ENCODE measurements around the gene COL16A1.

DNA sequence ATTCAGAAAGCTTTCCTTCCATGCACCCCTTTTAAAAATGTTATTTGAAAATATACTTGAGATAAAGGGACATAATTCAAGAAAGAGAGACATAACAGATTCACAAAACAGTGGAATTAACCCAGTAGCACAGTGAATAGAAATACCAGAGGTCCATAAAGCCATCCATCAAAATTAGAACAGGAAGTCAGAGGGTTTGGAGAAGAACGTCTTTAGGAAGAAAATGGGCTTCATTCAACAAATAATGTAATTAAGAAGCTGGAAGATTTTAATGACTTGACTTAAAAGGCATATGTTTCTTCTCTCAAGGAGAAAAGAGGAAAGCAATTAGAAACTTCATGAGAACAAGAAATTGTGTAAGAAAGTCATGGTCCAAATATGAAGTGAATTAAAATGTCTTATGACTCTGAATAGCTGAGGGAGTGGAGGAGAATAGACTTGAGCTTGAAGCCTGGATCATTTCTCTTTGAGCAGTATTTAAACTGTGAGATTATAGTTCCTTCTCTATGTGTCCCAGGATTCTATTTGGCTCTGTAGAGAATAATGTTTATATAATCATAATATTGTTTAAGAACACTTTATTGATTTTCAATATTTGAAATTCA is 94.2 kb downstream of the COL16A1 start:
- TF ChIP-seq MLLT10 (CRISPR knock-in tag; IDR thresholded peaks at IDR 0.05), result no peak
- TF ChIP-seq, protein P1, sequence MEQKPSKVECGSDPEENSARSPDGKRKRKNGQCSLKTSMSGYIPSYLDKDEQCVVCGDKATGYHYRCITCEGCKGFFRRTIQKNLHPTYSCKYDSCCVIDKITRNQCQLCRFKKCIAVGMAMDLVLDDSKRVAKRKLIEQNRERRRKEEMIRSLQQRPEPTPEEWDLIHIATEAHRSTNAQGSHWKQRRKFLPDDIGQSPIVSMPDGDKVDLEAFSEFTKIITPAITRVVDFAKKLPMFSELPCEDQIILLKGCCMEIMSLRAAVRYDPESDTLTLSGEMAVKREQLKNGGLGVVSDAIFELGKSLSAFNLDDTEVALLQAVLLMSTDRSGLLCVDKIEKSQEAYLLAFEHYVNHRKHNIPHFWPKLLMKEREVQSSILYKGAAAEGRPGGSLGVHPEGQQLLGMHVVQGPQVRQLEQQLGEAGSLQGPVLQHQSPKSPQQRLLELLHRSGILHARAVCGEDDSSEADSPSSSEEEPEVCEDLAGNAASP (CRISPR knock-in tag; IDR thresholded peaks at IDR 0.05; ENCODE audit: borderline replicate concordance), result no peak
